ENCODE results near the gene PTPRM. TPM values are rescaled to one million over a fixed set of nuclear protein-coding genes. Genes with fewer than 3 reads are reported as not detected.

Gene PTPRM
- total RNA-seq, 1 donor from 2014 or later = 71.3 TPM

DNA sequence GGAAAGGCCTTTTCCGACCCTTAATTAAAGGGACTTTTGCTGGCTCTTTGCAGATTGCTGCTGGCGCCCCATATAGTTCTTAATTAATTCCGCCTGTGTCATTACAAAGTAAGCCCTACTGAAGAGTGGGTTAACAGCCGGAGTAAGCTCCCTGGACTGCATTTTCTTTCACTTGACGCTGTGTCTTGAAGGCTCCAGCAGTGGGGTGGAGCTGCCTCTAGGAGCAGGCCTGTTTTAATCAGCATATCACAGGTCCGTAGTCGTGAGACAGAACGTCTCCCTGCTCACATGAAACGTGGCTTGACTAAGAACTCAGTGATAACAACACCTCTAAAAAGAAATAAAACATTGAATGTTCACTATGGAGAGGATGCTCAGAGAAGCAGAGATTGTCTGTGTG lies 712.2 kb downstream of the PTPRM start:
- DNase-seq (ENCODE audit: low spot score in 2 of 2, unreplicated experiment in 2 of 2) = no peak
- Mint-ChIP-seq H3K36me3 (no peaks in the 10 kb centered on the region), H3K27me3 (ENCODE audit: low read depth) (no peaks in the 10 kb centered on the region), H3K27ac (no peak overlapping the region), H3K9me3 (no peaks in the 10 kb centered on the region), H3K4me1 (peaks cover 9% of the 10 kb centered on the region), H3K4me3 (no peak overlapping the region)
- TF ChIP-seq, protein P1, sequence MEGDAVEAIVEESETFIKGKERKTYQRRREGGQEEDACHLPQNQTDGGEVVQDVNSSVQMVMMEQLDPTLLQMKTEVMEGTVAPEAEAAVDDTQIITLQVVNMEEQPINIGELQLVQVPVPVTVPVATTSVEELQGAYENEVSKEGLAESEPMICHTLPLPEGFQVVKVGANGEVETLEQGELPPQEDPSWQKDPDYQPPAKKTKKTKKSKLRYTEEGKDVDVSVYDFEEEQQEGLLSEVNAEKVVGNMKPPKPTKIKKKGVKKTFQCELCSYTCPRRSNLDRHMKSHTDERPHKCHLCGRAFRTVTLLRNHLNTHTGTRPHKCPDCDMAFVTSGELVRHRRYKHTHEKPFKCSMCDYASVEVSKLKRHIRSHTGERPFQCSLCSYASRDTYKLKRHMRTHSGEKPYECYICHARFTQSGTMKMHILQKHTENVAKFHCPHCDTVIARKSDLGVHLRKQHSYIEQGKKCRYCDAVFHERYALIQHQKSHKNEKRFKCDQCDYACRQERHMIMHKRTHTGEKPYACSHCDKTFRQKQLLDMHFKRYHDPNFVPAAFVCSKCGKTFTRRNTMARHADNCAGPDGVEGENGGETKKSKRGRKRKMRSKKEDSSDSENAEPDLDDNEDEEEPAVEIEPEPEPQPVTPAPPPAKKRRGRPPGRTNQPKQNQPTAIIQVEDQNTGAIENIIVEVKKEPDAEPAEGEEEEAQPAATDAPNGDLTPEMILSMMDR (IDR thresholded peaks at IDR 0.05; ENCODE audit: unreplicated experiment) = no peak

DNA sequence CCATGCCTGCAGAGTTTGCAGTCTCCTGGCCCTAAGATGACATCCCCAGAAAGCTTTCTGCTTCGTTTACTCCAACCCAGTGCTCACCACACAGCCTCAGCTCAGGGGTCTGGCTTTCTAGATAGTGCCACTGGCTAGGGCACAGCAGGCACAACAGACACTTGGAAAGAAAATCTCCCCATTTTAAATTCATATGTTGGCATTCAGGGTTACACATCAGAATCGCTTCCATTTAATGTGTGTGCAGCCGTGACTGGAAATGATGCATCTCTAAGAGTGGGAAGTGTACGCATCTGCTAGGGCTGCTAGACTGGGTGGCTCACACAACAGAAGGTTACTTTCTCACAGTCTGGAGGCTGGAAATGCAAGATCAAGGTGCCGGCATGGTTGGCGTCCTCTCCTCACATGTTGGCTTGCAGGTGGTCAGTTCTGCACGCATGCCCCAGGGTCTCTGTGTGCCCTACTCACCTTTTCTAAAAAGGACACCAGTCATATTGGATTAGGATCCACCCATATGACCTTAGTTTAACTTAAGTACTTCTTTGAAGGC lies 712.7 kb downstream of the PTPRM start:
- no peak overlapping the region for H3K4me3 Mint-ChIP-seq
- H3K4me1 Mint-ChIP-seq = peaks cover 9% of the 10 kb centered on the region
- H3K27me3 Mint-ChIP-seq (ENCODE audit: low read depth) = no peaks in the 10 kb centered on the region
- H3K27ac Mint-ChIP-seq = no peak overlapping the region
- H3K9me3 Mint-ChIP-seq = no peaks in the 10 kb centered on the region
- H3K36me3 Mint-ChIP-seq = no peaks in the 10 kb centered on the region
- TF ChIP-seq, protein P1 (IDR thresholded peaks at IDR 0.05; ENCODE audit: unreplicated experiment) = no peak
- no peak for DNase-seq (ENCODE audit: low spot score in 2 of 2, unreplicated experiment in 2 of 2)

DNA sequence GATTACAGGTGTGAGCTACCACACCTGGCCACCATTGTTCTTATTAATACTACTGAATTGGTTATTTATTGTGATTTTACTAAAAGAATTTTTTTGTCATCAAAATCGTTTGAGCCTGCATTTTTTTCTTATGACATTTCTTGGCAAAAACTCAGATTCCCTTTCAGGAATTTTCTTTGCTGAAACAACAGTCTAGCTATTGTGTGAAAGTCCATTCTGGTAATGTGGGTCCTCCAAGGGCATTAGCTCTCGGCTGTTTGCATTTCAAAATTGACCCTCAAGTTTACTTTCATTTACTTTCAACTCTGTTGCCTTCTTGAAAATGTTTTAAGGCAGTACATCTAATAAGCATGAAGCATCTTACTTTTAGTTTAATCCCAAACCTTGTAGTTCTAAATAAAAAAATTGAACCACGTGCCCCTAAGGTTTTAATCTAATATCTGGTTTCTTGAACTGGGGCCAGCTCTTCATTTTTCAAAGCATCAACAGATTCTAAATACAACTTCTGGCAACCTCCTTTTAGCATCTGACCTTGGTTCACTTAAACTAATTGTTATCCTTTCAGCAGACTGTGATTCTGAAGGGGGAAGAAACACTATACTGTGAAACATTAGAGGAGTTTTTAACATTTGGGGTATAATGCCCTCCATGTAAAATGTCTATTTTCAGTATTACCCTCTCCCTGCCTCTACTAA lies 716.9 kb downstream of the PTPRM start:
- TF ChIP-seq, protein P1 (IDR thresholded peaks at IDR 0.05; ENCODE audit: unreplicated experiment) = no peak
- no peak overlapping the region for H3K4me3 Mint-ChIP-seq
- H3K27ac Mint-ChIP-seq = no peak overlapping the region
- no peaks in the 10 kb centered on the region for H3K9me3 Mint-ChIP-seq
- H3K27me3 Mint-ChIP-seq (ENCODE audit: low read depth) = no peaks in the 10 kb centered on the region
- H3K36me3 Mint-ChIP-seq = no peaks in the 10 kb centered on the region
- no peak for DNase-seq (ENCODE audit: low spot score in 2 of 2, unreplicated experiment in 2 of 2)
- peaks cover 10% of the 10 kb centered on the region for H3K4me1 Mint-ChIP-seq

DNA sequence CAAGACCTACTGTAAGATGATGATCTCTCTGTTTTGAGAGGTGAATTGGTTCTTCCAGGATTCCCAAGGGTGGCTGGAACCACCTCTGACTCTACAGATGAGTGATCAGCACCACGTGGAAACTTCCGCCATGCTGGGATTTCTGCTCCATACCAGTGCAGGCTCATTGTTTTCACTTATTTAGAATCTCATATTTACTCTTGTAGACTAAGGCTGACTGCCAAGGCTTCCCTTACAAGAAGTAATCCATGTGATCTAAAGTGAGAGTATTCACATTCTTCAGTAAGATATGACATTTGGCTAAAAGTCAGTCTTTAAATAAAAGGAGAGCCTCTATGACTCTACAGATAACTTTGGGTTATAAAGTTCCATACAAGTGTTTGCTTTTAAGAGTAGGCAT lies 719.2 kb downstream of the PTPRM start:
- Mint-ChIP-seq H3K4me1 (peaks cover 10% of the 10 kb centered on the region), H3K27ac (no peak overlapping the region), H3K27me3 (ENCODE audit: low read depth) (no peaks in the 10 kb centered on the region), H3K36me3 (no peaks in the 10 kb centered on the region), H3K9me3 (no peaks in the 10 kb centered on the region), H3K4me3 (no peak overlapping the region)
- TF ChIP-seq, protein P1 (IDR thresholded peaks at IDR 0.05; ENCODE audit: unreplicated experiment) = no peak
- DNase-seq (ENCODE audit: low spot score in 2 of 2, unreplicated experiment in 2 of 2) = no peak

DNA sequence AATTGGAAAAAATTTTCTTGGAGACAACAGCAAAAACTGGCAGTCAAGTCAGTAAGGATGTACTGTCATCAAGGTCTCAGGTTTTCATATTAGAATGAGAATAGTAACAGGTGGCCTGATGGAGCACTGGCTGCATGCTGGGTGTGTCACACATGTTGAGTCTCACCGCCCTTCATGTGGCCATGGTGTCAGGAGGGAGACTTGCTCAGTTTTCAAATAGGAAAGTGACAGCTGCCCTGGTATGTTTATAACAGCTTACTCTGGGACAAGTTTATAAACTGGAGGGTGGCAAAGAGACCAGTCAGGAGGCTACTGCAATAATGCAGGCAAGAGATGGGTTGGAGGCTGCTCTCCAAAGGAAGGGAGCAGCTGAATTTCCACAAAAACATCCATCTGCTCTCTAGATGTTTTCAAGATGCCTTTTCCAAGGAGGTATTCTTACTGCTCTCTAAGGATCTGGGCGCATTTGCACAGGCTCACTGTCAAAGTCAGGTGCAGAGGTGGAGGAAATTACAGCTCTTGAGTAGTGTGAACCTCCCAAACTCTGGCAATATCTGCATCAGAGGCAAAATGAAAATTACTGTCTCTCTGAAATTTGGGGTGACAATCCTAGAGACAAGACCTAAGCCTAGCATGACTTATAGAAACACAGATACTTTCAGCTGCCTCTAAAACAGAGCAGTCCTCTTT lies 720.2 kb downstream of the PTPRM start:
- TF ChIP-seq, protein P1 (IDR thresholded peaks at IDR 0.05; ENCODE audit: unreplicated experiment) = no peak
- no peak overlapping the region for H3K27ac Mint-ChIP-seq
- H3K4me1 Mint-ChIP-seq = peaks cover 10% of the 10 kb centered on the region
- no peak for DNase-seq (ENCODE audit: low spot score in 2 of 2, unreplicated experiment in 2 of 2)
- no peaks in the 10 kb centered on the region for H3K27me3 Mint-ChIP-seq (ENCODE audit: low read depth)
- no peaks in the 10 kb centered on the region for H3K36me3 Mint-ChIP-seq
- no peaks in the 10 kb centered on the region for H3K9me3 Mint-ChIP-seq
- no peak overlapping the region for H3K4me3 Mint-ChIP-seq
